Measurements from ENCODE around the gene UCN2. TPM values are rescaled to one million over a fixed set of nuclear protein-coding genes. Genes with fewer than 3 reads are reported as not detected.
A peak's percentile ranks its signal among the peaks of the same experiment; 100 is the strongest.
"Not testable (repeated sequence)": the region's sequence is repeated elsewhere in the genome, so short reads cannot be mapped to it uniquely, and the experiment has no call there.

The UCN2 gene
- total RNA-seq, 1 donor from 2014 or later, result not detected

- peak; percentile 34 for ATAC-seq
- DNase-seq (ENCODE audit: low spot score), result no peak
Observed at GRCh38 chr3:48543271-48543866, 20.2 kb downstream of the UCN2 start.

GRCh38 chr3:48538451-48538850, 25.1 kb downstream of the UCN2 start:
- DNase-seq (ENCODE audit: low spot score), result no peak
- ATAC-seq, result no peak

- ATAC-seq, result no peak
- DNase-seq (ENCODE audit: low spot score), result no peak
Observed at GRCh38 chr3:48536785-48537184, 26.8 kb downstream of the UCN2 start.

- no peak for ATAC-seq
Observed at GRCh38 chr3:48536116-48536515, 27.5 kb downstream of the UCN2 start.

GRCh38 chr3:48535578-48535977, 28.0 kb downstream of the UCN2 start:
- no peak for DNase-seq (ENCODE audit: low spot score)
- ATAC-seq, result no peak

More at GRCh38 chr3:48536116-48536515, 27.5 kb downstream of the UCN2 start:
- DNase-seq (ENCODE audit: low spot score), result no peak

- no peak for DNase-seq (ENCODE audit: low spot score)
- ATAC-seq, result no peak
Observed at GRCh38 chr3:48532977-48533337, 30.6 kb downstream of the UCN2 start.

- DNase-seq (ENCODE audit: low spot score) (no peak), ATAC-seq (no peak)
Observed at GRCh38 chr3:48532271-48532976, 31.2 kb downstream of the UCN2 start.

GRCh38 chr3:48530701-48531100, 32.9 kb downstream of the UCN2 start:
- not testable (repeated sequence) for DNase-seq (ENCODE audit: low spot score); ATAC-seq

GRCh38 chr3:48528754-48529153, 34.8 kb downstream of the UCN2 start:
- ATAC-seq, result no peak
- no peak for DNase-seq (ENCODE audit: low spot score)

GRCh38 chr3:48528048-48528447, 35.5 kb downstream of the UCN2 start:
- DNase-seq (ENCODE audit: low spot score), result no peak

GRCh38 chr3:48524970-48525369, 38.6 kb downstream of the UCN2 start:
- ATAC-seq, result no peak
- DNase-seq (ENCODE audit: low spot score), result no peak

More at GRCh38 chr3:48528048-48528447, 35.5 kb downstream of the UCN2 start:
- no peak for ATAC-seq

GRCh38 chr3:48521635-48522034, 41.9 kb downstream of the UCN2 start:
- ATAC-seq, result no peak
- DNase-seq (ENCODE audit: low spot score), result no peak

GRCh38 chr3:48519277-48519643, 44.3 kb downstream of the UCN2 start:
- ATAC-seq (no peak), DNase-seq (ENCODE audit: low spot score) (no peak)

GRCh38 chr3:48518638-48519276, 44.8 kb downstream of the UCN2 start:
- no peak for ATAC-seq

GRCh38 chr3:48518069-48518468, 45.5 kb downstream of the UCN2 start:
- ATAC-seq, result no peak
- DNase-seq (ENCODE audit: low spot score), result no peak

More at GRCh38 chr3:48518638-48519276, 44.8 kb downstream of the UCN2 start:
- DNase-seq (ENCODE audit: low spot score), result no peak

GRCh38 chr3:48516571-48516970, 47.0 kb downstream of the UCN2 start:
- DNase-seq (ENCODE audit: low spot score), result no peak
- ATAC-seq, result no peak

GRCh38 chr3:48514431-48515227, 49.0 kb downstream of the UCN2 start:
- ATAC-seq (no peak), DNase-seq (ENCODE audit: low spot score) (no peak)

All from left lobe of liver (tissue), 2 donors.